Suprapubic skin (tissue), 4 donors: ENCODE data around the gene SCN2A. TPM values are rescaled to one million over a fixed set of nuclear protein-coding genes. Genes with fewer than 3 reads are reported as not detected.
A peak's percentile ranks its signal among the peaks of the same experiment; 100 is the strongest.

Experiments used
- DNase-seq, 2 donors: peaks; one replicate each; pipeline ENCODE4 v3.0.0-alpha.2; 2019; ENCODE audit warnings: low spot score in 2 of 2
- H3K27ac ChIP-seq: fragments of 200-600 bp; sonication (generic); one replicate; pipeline ENCODE4 v1.5.1; 2019
- H3K27me3 ChIP-seq: fragments of 200-600 bp; sonication (generic); one replicate; pipeline ENCODE4 v1.5.1; 2019
- H3K36me3 ChIP-seq: fragments of 200-600 bp; sonication (generic); one replicate; pipeline ENCODE4 v1.5.1; 2019
- H3K4me1 ChIP-seq: fragments of 200-600 bp; sonication (generic); one replicate; pipeline ENCODE4 v1.5.1; 2019
- H3K4me3 ChIP-seq: fragments of 200-600 bp; sonication (generic); one replicate; pipeline ENCODE4 v1.5.1; 2019; ENCODE audit warnings: mild to moderate bottlenecking
- H3K9me3 ChIP-seq: fragments of 200-600 bp; sonication (generic); one replicate; pipeline ENCODE4 v1.5.1; 2019
- CTCF ChIP-seq, 2 donors: fragments of 200-600 bp in 1 of 2; fragments of 450-650 bp in 1 of 2; sonication (generic) in 1 of 2; IDR thresholded peaks; one replicate each; pipeline ENCODE4 v1.5.1; 2016 to 2019; ENCODE audit warnings: antibody characterized with exemption in 2 of 2, mild to moderate bottlenecking in 1 of 2, moderate library complexity in 1 of 2
- EP300 ChIP-seq: sonication (generic); formaldehyde crosslinking; IDR thresholded peaks from one replicate; pipeline ENCODE4 v1.6.1; 2017; ENCODE audit warnings: antibody characterized with exemption
- POLR2A ChIP-seq, 2 donors: fragments of 450-650 bp; IDR thresholded peaks; one replicate each; pipeline ENCODE4 v1.6.1; 2017; ENCODE audit warnings: antibody characterized with exemption in 2 of 2, mild to moderate bottlenecking in 2 of 2, moderate library complexity in 2 of 2
- POLR2AphosphoS5 ChIP-seq, 3 donors: sonication (generic); formaldehyde crosslinking; IDR thresholded peaks; one replicate each; pipeline ENCODE4 v1.6.1; 2017; ENCODE audit warnings: antibody characterized with exemption in 3 of 3
- WGBS: methylation state at CpG from one replicate; pipeline ENCODE4 v1.1.5; 2018; 5-methylcytosine and 5-hydroxymethylcytosine counted together
- total RNA-seq, 4 donors: library from RNA; depleted of rRNA; stranded (reverse); fragments of >200 nt; gene quantifications; one replicate each; pipeline ENCODE4 v1.1.0, GENCODE V29; 2016

The SCN2A gene
- total RNA-seq, 4 donors from 2014 or later, result 0.08 to 1.1 (median 0.20) TPM

GRCh38 chr2:165349181-165349580 lies 110.0 kb downstream of the SCN2A start:
- TF ChIP-seq POLR2AphosphoS5 (IDR thresholded peaks at IDR 0.05) (no peak), EP300 (no peak), POLR2A (IDR thresholded peaks at IDR 0.05) (no peak), CTCF (IDR thresholded peaks at IDR 0.05) (no peak)
- no peak overlapping the region for H3K27ac ChIP-seq
- H3K4me1 ChIP-seq, result no peaks in the 10 kb centered on the region
- 49% methylated on average over 2 of the region's 2 CpGs for WGBS
- no peaks in the 10 kb centered on the region for H3K27me3 ChIP-seq
- DNase-seq, result no peak
- H3K36me3 ChIP-seq, result no peaks in the 10 kb centered on the region
- H3K4me3 ChIP-seq, result no peak overlapping the region
- no peaks in the 10 kb centered on the region for H3K9me3 ChIP-seq

GRCh38 chr2:165357758-165358157 lies 118.5 kb downstream of the SCN2A start:
- Histone ChIP-seq H3K4me3 (no peak overlapping the region), H3K36me3 (no peaks in the 10 kb centered on the region), H3K4me1 (no peaks in the 10 kb centered on the region), H3K27ac (no peak overlapping the region), H3K27me3 (no peaks in the 10 kb centered on the region), H3K9me3 (no peaks in the 10 kb centered on the region)
- TF ChIP-seq POLR2AphosphoS5 (IDR thresholded peaks at IDR 0.05) (no peak), CTCF (IDR thresholded peaks at IDR 0.05) (no peak), EP300 (no peak), POLR2A (IDR thresholded peaks at IDR 0.05) (no peak)
- DNase-seq, result no peak
- 7% methylated on average over 2 of the region's 2 CpGs for WGBS

GRCh38 chr2:165361514-165361913 lies 122.3 kb downstream of the SCN2A start:
- Histone ChIP-seq H3K27me3 (no peaks in the 10 kb centered on the region), H3K9me3 (no peaks in the 10 kb centered on the region), H3K4me1 (no peaks in the 10 kb centered on the region), H3K27ac (no peak overlapping the region), H3K36me3 (no peaks in the 10 kb centered on the region), H3K4me3 (no peak overlapping the region)
- WGBS, result 87% methylated on average over 4 of the region's 4 CpGs
- TF ChIP-seq POLR2AphosphoS5 (IDR thresholded peaks at IDR 0.05), result no peak
- TF ChIP-seq CTCF (IDR thresholded peaks at IDR 0.05), result no peak
- TF ChIP-seq POLR2A (IDR thresholded peaks at IDR 0.05), result no peak
- no peak for TF ChIP-seq EP300
- no peak for DNase-seq

DNA sequence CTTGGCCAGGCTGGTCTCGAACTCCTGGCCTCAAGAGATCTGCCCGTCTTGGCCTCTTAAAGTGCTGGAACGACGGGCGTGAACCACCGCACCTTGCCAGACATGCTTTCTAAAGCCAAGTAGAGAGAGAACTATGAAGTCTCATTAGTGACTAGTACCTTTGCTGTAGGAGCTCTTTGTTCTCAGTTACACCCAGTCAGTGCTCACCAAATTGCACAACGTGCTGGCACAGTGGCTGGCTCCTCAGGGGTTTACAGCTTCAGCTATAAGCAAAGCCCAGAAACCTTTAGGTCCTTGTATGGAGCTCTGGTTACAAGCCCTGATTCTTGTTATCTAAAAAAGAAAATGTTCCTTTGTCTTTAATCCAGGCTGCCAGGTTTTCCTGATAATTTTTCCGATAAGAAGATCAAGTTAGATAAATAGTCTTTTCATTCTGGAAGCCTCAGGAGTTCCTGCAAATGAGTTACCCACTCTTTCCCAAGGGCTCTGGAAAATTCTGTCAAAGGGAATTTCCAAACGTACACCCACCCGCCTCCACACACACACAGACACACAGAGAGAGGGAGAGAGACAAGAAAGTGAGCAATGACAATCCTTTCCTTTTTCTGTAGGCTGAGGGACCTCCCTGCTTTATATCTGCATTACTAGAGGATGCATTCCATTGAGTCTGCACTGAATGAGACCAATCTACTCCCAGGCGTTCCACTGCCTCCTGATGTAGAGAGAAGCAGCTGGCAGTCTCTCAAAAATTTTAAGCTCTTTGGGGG lies 130.1 kb downstream of the SCN2A start:
- H3K27ac ChIP-seq, result no peak overlapping the region
- DNase-seq, result peak in 1 of 2 donors; percentile 55
- no peak overlapping the region for H3K4me3 ChIP-seq
- H3K36me3 ChIP-seq, result no peaks in the 10 kb centered on the region
- H3K27me3 ChIP-seq, result no peaks in the 10 kb centered on the region
- TF ChIP-seq EP300 (no peak), POLR2AphosphoS5 (IDR thresholded peaks at IDR 0.05) (no peak), POLR2A (IDR thresholded peaks at IDR 0.05) (no peak), CTCF (IDR thresholded peaks at IDR 0.05) (no peak)
- H3K9me3 ChIP-seq, result no peaks in the 10 kb centered on the region
- WGBS, result 53% methylated on average over 11 of the region's 11 CpGs
- H3K4me1 ChIP-seq, result peaks cover 4% of the 10 kb centered on the region

DNA sequence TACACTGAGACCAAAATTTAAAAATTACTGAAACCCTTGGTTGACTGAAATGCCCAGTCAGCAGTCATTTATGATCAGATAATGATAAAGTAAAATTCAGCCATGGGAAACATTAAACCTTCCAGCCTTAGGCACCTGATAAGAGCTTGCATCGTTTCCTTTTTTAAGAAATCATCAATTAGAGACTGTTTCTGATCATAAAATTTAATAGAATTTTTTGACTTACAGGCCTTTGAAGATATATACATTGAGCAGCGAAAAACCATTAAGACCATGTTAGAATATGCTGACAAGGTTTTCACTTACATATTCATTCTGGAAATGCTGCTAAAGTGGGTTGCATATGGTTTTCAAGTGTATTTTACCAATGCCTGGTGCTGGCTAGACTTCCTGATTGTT lies 130.7 kb downstream of the SCN2A start:
- Histone ChIP-seq H3K36me3 (no peaks in the 10 kb centered on the region), H3K9me3 (no peaks in the 10 kb centered on the region), H3K27me3 (no peaks in the 10 kb centered on the region), H3K27ac (no peak overlapping the region), H3K4me3 (no peak overlapping the region), H3K4me1 (peaks cover 4% of the 10 kb centered on the region)
- DNase-seq, result no peak
- WGBS, result 76% methylated on average over 2 of the region's 2 CpGs
- no peak for TF ChIP-seq CTCF (IDR thresholded peaks at IDR 0.05)
- no peak for TF ChIP-seq EP300
- TF ChIP-seq POLR2AphosphoS5 (IDR thresholded peaks at IDR 0.05), result no peak
- no peak for TF ChIP-seq POLR2A (IDR thresholded peaks at IDR 0.05)
